ENCODE data around the gene TCF7L2.

- TF ChIP-seq CTCF (IDR thresholded peaks at IDR 0.05) (no peak), POLR2A (IDR thresholded peaks at IDR 0.05) (no peak)
Observed at GRCh38 chr10:113091920-113092319, 141.9 kb downstream of the TCF7L2 start.

Measured in body of pancreas (tissue), 4 donors.